ENCODE data around the gene L3MBTL4. TPM values are rescaled to one million over a fixed set of nuclear protein-coding genes. Genes with fewer than 3 reads are reported as not detected.

L3MBTL4 gene
- total RNA-seq, 2 experiments from 2014 or later, result 0.19 to 0.47 TPM

DNA sequence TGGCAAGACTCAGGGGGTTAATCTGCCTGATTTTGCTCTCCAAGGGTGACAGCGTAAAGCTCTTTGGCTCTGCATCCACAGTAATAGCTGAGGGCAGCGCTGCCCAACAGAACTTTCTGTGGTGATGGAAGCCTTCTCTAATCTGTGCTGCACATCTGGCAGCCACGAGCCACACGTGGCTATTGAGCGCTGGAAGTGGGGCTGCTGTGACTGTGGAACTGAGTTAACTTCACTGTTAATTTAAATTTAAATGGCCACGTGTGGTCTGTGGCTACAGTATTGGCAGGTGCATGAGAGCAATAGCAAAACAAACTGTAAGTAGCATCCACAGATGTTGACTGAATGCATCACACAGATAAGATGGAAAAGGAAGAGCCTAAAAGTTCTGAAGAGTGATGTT, 472.1 kb downstream of the L3MBTL4 start:
- no peaks in the 10 kb centered on the region for H3K4me1 Mint-ChIP-seq (ENCODE audit: low read depth)

DNA sequence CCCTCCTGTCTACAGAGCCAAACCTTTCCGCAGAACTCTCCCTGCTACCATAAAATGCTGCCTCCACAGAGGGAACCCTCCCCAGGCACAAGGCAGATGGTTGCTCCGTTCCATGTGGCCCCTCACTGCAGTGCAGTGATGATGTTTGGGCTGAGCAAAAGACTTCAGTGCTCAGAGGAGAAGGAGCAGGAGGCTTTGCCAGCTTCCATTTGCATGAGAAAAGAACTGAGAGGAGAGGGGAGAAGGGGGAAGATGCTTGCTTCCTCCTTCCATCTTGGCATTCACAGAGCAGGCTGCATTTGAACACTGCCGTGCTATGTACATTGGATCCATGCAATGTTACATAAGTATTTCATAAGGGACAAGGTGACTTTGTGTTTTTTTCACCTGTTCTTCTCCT, 472.8 kb downstream of the L3MBTL4 start:
- H3K4me3 Mint-ChIP-seq, result no peak overlapping the region
- Histone ChIP-seq H3K27ac (ENCODE audit: low read depth in 1 of 2, low read length in 2 of 2) (no peak overlapping the region), H3K4me3 (ENCODE audit: low read length) (no peak overlapping the region), H3K4me1 (ENCODE audit: insufficient read depth, low read length) (no peaks in the 10 kb centered on the region), H3K9me3 (ENCODE audit: control insufficient read depth in 1 of 2, insufficient read depth in 1 of 2, low read length in 2 of 2) (peaks cover 0 to 4% of the 10 kb centered on the region in 2 experiments), H3K27me3 (ENCODE audit: control insufficient read depth in 1 of 2, insufficient read depth in 2 of 2, low read length in 2 of 2) (no peaks in the 10 kb centered on the region), H3K36me3 (ENCODE audit: insufficient read depth, low read length) (no peaks in the 10 kb centered on the region)
- TF ChIP-seq, protein P1, sequence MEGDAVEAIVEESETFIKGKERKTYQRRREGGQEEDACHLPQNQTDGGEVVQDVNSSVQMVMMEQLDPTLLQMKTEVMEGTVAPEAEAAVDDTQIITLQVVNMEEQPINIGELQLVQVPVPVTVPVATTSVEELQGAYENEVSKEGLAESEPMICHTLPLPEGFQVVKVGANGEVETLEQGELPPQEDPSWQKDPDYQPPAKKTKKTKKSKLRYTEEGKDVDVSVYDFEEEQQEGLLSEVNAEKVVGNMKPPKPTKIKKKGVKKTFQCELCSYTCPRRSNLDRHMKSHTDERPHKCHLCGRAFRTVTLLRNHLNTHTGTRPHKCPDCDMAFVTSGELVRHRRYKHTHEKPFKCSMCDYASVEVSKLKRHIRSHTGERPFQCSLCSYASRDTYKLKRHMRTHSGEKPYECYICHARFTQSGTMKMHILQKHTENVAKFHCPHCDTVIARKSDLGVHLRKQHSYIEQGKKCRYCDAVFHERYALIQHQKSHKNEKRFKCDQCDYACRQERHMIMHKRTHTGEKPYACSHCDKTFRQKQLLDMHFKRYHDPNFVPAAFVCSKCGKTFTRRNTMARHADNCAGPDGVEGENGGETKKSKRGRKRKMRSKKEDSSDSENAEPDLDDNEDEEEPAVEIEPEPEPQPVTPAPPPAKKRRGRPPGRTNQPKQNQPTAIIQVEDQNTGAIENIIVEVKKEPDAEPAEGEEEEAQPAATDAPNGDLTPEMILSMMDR (IDR thresholded peaks at IDR 0.05), result no peak
- H3K4me1 Mint-ChIP-seq (ENCODE audit: low read depth), result no peaks in the 10 kb centered on the region
- ATAC-seq (ENCODE audit: poor library complexity), result no peak
- H3K27me3 Mint-ChIP-seq, result peaks cover 5% of the 10 kb centered on the region
- intact Hi-C loops (cut with DNase I, micrococcal nuclease), result no loop called here
- no peaks in the 10 kb centered on the region for H3K9me3 Mint-ChIP-seq
- POLR2A ChIA-PET, result no interaction called here
- H3K27ac Mint-ChIP-seq, result no peak overlapping the region
- no peak for DNase-seq
- CTCF ChIA-PET, result no interaction called here
- no peaks in the 10 kb centered on the region for H3K36me3 Mint-ChIP-seq (ENCODE audit: low read depth)

More for the DNA sequence above, 472.1 kb downstream of the L3MBTL4 start:
- DNase-seq (no peak), ATAC-seq (ENCODE audit: poor library complexity) (no peak)
- POLR2A ChIA-PET, result no interaction called here
- TF ChIP-seq, protein P1 (IDR thresholded peaks at IDR 0.05), result no peak
- no peak overlapping the region for H3K27ac ChIP-seq (ENCODE audit: low read depth in 1 of 2, low read length in 2 of 2)
- H3K4me3 ChIP-seq (ENCODE audit: low read length), result no peak overlapping the region
- no peaks in the 10 kb centered on the region for H3K27me3 ChIP-seq (ENCODE audit: control insufficient read depth in 1 of 2, insufficient read depth in 2 of 2, low read length in 2 of 2)
- intact Hi-C loops (cut with DNase I, micrococcal nuclease), result no loop called here
- Mint-ChIP-seq H3K9me3 (no peaks in the 10 kb centered on the region), H3K4me3 (no peak overlapping the region), H3K27me3 (peaks cover 5% of the 10 kb centered on the region), H3K27ac (no peak overlapping the region), H3K36me3 (ENCODE audit: low read depth) (no peaks in the 10 kb centered on the region)
- H3K4me1 ChIP-seq (ENCODE audit: insufficient read depth, low read length), result no peaks in the 10 kb centered on the region
- H3K9me3 ChIP-seq (ENCODE audit: control insufficient read depth in 1 of 2, insufficient read depth in 1 of 2, low read length in 2 of 2), result peaks cover 0 to 4% of the 10 kb centered on the region in 2 experiments
- no peaks in the 10 kb centered on the region for H3K36me3 ChIP-seq (ENCODE audit: insufficient read depth, low read length)
- CTCF ChIA-PET, result no interaction called here

DNA sequence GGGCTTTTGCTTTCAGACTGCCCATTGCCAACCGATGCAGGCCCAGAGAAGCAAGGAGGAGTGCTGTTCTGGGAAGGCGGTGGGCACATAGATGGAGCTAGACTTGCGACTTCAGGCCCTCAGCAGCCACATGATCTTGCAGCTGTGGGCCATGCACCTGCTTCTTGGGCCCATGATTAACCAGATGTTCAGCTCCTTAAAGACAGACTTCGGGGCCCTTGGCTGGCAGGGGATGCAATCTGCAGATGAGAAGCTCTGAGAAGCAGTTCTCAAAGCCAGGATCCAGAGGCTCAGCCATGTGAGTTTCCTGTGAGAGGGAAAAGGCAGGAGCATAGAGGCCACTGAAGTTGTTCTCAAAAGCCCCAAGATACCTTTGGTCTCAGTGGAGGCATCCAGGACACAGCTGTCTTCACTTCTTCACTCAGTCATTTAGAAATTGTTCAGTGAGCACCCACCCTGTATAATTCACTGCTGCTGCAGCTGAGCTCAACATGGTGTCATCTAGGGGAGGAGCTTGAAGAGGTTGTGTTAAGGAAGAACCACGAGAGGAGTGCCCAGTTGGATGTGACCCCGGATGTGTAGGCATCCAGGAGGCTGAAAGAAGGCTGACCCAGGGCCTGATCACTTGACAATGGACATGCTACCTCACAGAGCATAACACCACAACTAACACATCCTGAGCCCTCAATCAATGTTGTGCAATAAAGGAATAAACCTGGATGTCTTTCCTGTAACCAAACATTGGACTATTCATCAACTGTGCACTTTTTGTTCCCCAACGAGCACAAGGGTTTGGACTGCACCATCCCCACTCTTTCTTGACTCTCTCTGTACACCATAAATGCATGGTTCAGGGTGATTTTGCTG, 474.7 kb downstream of the L3MBTL4 start:
- no peak overlapping the region for H3K4me3 Mint-ChIP-seq
- intact Hi-C loops (cut with DNase I, micrococcal nuclease), result no loop called here

More for the DNA sequence above, 474.7 kb downstream of the L3MBTL4 start:
- ChIA-PET CTCF (no interaction called here), POLR2A (no interaction called here)
- Histone ChIP-seq H3K36me3 (ENCODE audit: insufficient read depth, low read length) (no peaks in the 10 kb centered on the region), H3K9me3 (ENCODE audit: control insufficient read depth in 1 of 2, insufficient read depth in 1 of 2, low read length in 2 of 2) (peaks cover 0 to 4% of the 10 kb centered on the region in 2 experiments), H3K27me3 (ENCODE audit: control insufficient read depth in 1 of 2, insufficient read depth in 2 of 2, low read length in 2 of 2) (no peaks in the 10 kb centered on the region), H3K4me3 (ENCODE audit: low read length) (no peak overlapping the region), H3K27ac (ENCODE audit: low read depth in 1 of 2, low read length in 2 of 2) (no peak overlapping the region), H3K4me1 (ENCODE audit: insufficient read depth, low read length) (no peaks in the 10 kb centered on the region)
- peaks cover 5% of the 10 kb centered on the region for H3K27me3 Mint-ChIP-seq
- no peaks in the 10 kb centered on the region for H3K9me3 Mint-ChIP-seq
- TF ChIP-seq, protein P1 (IDR thresholded peaks at IDR 0.05), result no peak
- DNase-seq, result no peak
- H3K4me1 Mint-ChIP-seq (ENCODE audit: low read depth), result no peaks in the 10 kb centered on the region
- no peaks in the 10 kb centered on the region for H3K36me3 Mint-ChIP-seq (ENCODE audit: low read depth)
- H3K27ac Mint-ChIP-seq, result no peak overlapping the region
- no peak for ATAC-seq (ENCODE audit: poor library complexity)
